IPS-18a (cell line): ENCODE results near the gene NARF.
"Not testable (repeated sequence)": the region's sequence is repeated elsewhere in the genome, so short reads cannot be mapped to it uniquely, and the experiment has no call there.

ENCODE experiments used
- H3K27ac ChIP-seq: one replicate; pipeline ENCODE4 v1.5.1; 2013; ENCODE audit warnings: low read length
- H3K27me3 ChIP-seq: one replicate; pipeline ENCODE4 v1.6.1; 2013; ENCODE audit warnings: mild to moderate bottlenecking, low read length; ENCODE audit not compliant: control insufficient read depth, insufficient read depth
- H3K36me3 ChIP-seq: one replicate; pipeline ENCODE4 v1.6.1; 2013; ENCODE audit warnings: low read depth, low read length; ENCODE audit not compliant: control insufficient read depth
- H3K4me1 ChIP-seq: one replicate; pipeline ENCODE4 v1.6.1; 2013; ENCODE audit warnings: low read depth, low read length; ENCODE audit not compliant: control insufficient read depth
- H3K4me3 ChIP-seq: one replicate; pipeline ENCODE4 v1.5.1; 2013; ENCODE audit warnings: low read length
- H3K9ac ChIP-seq: one replicate; pipeline ENCODE4 v1.6.1; 2013; ENCODE audit warnings: mild to moderate bottlenecking, low read length, moderate library complexity
- H3K9me3 ChIP-seq: one replicate; pipeline ENCODE4 v1.6.1; 2013; ENCODE audit warnings: low read depth, low read length; ENCODE audit not compliant: control insufficient read depth

NARF gene

DNA sequence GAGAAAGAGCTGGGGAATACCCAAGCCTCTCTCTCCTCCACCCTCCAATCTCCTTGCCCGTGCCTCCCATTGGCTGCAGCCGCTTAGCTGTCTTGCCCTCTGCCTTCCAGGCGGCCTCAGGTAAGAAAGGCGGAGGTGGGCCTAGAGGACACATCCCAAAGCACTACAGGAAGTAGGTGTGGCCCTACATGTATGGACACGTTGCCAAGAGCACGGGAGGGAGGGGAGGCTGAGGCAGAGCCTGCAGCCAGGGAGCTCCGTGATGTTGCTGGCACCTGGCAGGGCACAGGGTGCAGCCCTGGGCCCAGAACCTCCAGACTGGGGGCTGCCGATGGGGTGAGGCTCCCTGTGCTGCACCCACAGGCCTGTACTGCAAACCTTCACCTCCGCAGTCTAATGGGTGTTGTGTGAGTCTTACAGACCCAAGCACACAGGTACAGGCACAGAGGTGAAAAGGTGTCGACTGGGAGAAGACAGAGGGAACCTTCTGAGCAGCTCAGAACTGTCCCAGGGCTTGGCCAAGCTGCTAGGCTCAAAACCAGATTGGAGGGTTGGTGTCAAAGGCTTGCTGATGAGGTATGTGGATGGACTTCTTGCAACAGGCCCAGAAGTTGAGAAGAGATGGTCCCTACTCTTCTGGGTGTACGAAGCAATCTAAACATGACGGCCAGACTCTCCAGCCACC, 37.4 kb downstream of the NARF start:
- no peaks in the 10 kb centered on the region for H3K9me3 ChIP-seq
- no peak overlapping the region for H3K4me3 ChIP-seq
- H3K4me1 ChIP-seq = no peaks in the 10 kb centered on the region
- no peak overlapping the region for H3K27ac ChIP-seq
- H3K27me3 ChIP-seq = peaks cover 35% of the 10 kb centered on the region
- H3K36me3 ChIP-seq = no peaks in the 10 kb centered on the region
- H3K9ac ChIP-seq = no peak overlapping the region

DNA sequence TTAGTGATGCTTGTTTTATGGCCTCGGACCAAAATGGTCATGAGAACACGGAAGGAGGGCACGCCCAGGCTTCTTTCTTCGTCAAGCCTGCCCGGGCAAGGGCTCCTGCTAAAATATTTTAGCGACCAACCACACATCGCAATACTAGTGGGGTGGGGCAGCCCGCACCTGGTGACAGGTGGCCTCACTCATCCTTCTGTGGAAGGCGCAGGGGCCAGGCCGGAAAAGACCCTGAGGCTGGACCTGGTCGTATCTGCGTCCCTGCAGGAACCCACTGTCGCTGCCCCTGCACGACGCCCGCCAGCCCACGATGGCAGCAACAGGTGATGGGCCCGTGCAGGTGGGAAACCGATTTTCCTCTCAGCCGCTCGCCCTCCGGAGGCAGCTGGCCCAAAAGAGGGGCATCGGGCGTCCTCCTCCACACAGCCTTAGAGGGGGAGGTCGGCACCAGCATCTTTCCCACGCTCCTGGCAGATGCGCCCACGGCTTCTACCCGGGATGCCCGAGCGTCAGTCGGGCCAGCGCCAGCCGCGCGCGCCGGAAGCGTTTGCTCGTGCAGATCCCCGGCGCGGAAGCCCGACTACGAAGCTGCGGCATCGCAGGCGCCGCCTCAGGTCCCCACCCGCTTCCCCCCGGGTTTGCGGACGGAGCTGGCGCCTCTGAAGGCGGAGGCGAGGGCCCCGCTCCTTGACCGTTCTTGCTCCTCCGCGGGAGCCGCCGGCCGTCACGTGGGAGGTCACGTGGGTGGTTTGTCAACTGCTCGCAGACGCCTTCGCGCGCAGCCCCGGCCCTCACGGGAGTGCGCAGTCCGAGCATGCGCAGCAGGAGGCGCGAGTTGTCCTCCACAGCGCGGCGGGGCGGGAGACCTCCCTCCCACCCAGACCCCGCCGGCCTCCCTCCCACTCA, 38.2 kb downstream of the NARF start:
- H3K36me3 ChIP-seq = no peaks in the 10 kb centered on the region
- no peak overlapping the region for H3K27ac ChIP-seq
- peaks cover 35% of the 10 kb centered on the region for H3K27me3 ChIP-seq
- H3K4me1 ChIP-seq = no peaks in the 10 kb centered on the region
- no peaks in the 10 kb centered on the region for H3K9me3 ChIP-seq
- H3K4me3 ChIP-seq = peak overlapping the region; percentile 54
- no peak overlapping the region for H3K9ac ChIP-seq

DNA sequence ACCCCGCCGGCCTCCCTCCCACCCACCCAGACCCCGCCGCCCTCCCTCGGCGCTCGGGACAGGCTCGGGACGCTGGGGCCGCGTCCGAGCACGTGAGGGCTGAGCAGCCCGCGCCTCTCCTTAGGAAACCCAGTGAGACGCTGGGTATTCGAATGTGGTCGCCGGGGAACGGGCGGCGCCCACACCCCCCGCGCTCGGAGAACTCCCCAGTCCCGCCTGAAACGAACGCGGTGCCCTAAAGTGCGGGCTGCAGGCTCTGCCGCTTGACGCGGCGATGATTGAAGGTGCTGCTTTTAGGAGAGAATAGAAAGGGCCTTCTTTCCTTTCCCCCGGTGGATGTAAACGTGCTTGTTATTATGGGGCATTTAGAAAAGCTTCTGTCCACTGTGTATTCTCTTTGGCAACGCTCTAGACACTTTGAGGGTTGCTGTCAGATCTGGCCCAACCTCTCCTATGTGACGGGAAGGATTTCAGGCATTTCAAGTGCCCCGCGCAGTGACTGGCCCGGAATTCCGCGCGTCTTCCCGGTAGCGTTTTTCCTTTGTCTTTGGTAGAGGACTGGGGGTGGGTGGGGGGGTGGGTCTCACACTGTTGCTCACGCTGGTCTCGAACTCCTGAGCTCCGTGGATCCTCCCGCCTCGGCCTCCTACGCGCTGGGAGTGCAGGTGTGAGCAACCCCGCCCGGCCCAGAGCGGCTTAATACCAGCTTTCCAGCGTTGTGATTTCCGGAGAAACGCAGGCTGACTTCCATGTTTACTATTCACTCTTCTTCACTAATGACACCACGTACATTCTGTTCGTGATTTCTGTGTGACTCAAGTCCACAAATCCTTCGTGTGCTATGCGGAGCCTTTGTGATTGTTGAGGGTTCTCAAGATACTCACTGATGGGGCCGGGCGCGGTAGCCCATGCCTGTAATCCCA, 39.2 kb downstream of the NARF start:
- no peaks in the 10 kb centered on the region for H3K9me3 ChIP-seq
- peaks cover 35% of the 10 kb centered on the region for H3K27me3 ChIP-seq
- H3K36me3 ChIP-seq = no peaks in the 10 kb centered on the region
- no peak overlapping the region for H3K9ac ChIP-seq
- no peak overlapping the region for H3K27ac ChIP-seq
- no peaks in the 10 kb centered on the region for H3K4me1 ChIP-seq
- peak overlapping the region; percentile 53 for H3K4me3 ChIP-seq

DNA sequence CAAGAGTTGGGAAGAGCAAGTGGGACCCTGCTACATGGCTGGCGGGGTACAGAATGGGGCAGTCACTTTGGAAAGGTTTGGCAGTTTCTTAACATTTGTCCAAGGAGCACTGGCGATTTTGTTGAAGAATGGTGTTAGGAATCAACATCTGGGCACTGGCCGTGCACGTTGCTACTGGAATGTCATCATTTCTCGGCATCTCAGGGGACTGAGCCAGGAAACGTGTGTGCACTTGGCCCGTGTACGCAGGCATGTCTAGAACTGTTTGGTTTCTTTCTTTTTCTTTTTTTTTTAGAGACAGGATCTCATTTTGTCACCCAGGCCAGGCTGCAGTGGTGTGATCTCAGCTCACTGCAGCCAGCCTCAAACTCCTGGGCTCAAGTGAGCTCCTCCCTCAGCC, 43.7 kb downstream of the NARF start:
- Histone ChIP-seq H3K27ac (no peak overlapping the region), H3K9ac (no peak overlapping the region), H3K36me3 (no peaks in the 10 kb centered on the region), H3K27me3 (peaks cover 20% of the 10 kb centered on the region), H3K4me3 (no peak overlapping the region), H3K9me3 (no peaks in the 10 kb centered on the region), H3K4me1 (no peaks in the 10 kb centered on the region)

DNA sequence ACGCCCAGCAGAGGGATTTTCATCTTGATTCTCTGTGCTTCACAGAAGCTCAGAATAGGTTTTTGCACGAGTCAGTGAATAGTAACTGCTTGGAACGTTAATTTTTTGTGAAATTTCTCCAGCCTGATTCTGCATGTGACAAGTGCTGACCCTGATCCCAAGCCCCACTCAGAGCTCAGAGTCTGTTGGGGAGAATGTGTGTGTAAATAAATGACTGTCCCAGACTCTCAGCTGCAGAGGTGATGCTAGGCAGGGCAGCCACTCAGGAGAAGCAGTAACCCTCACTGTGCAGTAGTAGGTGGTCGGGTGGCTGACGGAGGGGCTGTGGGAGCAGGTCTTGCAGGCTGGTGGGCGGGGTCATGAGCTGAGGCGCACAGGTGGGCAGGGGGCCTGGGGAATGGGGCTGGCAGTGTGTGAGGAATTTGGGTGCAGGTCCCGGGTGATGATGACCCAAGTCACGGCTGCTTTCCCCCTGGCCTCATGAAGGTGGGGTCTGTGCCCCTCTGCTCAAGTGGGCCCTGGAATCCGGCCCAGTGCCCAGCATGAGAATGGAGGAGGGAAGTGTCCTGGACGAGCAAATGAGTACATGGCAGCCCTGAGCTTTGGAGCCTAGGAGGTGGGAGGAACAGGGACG, 44.7 kb downstream of the NARF start:
- Histone ChIP-seq H3K9me3 (no peaks in the 10 kb centered on the region), H3K27ac (no peak overlapping the region), H3K36me3 (no peaks in the 10 kb centered on the region), H3K9ac (no peak overlapping the region), H3K4me3 (no peak overlapping the region), H3K4me1 (no peaks in the 10 kb centered on the region), H3K27me3 (peaks cover 11% of the 10 kb centered on the region)

DNA sequence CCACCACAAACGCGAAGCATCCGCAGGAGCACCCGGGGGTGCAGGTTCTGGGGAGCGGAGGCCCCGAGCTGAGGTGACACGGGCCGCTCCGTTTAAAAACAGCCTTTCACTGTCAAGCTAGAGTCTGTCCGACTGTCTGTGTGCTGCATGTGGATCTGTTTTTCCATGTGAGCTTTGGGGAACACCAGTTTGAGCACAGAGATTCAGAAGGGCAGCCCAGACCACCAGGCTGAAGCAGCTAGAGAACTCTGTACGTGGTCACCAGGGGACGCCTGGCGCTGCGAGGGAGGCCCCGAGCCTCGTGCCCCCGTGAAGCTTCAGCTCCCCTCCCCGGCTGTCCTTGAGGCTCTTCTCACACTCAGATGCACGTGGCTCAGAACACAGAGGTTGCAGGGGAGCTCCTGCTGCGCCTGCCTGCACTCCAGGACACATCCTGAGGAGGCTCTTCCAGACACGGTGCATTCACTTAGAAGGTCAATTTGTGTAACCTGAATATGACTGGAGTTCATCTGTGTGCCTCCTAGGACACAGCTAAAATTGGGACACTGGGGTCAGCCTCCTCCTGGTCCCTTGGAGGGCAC, 45.3 kb downstream of the NARF start:
- Histone ChIP-seq H3K27ac (no peak overlapping the region), H3K27me3 (peaks cover 5% of the 10 kb centered on the region), H3K9ac (no peak overlapping the region), H3K9me3 (no peaks in the 10 kb centered on the region), H3K36me3 (no peaks in the 10 kb centered on the region), H3K4me3 (no peak overlapping the region), H3K4me1 (no peaks in the 10 kb centered on the region)

DNA sequence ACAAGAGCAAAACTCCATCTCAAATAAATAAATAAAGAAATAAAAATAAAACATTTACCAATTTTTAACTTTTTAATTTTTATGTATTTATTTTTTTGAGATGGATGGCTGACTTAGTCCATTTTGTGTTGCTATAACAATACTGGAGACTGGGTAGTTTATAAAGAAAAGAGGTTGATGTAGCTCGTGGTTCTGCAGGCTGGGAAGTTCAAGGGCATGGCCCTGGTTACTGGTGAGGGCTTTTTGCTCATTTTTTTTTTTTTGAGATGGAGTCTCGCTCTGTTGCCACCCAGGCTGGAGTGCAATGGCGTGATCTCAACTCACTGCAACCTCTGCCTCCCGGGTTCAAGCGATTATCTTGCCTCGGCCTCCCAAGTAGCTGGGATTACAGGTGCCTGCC, 46.8 kb downstream of the NARF start:
- H3K27ac ChIP-seq = no peak overlapping the region
- H3K9me3 ChIP-seq = no peaks in the 10 kb centered on the region
- no peak overlapping the region for H3K4me3 ChIP-seq
- H3K9ac ChIP-seq = no peak overlapping the region
- H3K27me3 ChIP-seq = no peaks in the 10 kb centered on the region
- H3K36me3 ChIP-seq = no peaks in the 10 kb centered on the region
- no peaks in the 10 kb centered on the region for H3K4me1 ChIP-seq

DNA sequence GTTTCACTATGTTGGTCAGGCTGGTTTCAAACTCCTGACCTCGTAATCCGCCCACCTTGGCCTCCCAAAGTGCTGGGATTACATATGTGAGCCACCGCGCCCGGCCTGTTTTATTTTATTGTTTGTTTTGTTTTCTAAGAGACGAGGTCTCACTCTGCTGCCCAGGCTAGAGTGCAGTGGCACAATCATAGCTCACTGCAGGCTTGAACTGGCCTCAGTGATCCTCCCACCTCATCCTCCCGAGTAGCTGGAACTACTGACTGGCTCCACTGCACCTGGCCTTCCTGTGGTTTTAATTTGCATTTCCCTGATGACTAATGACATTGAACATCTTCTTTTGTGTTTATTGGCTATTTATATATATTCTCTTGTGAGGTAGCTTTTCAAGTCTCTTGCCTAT, 47.9 kb downstream of the NARF start:
- not testable (repeated sequence) for H3K27me3 ChIP-seq, H3K9ac ChIP-seq, H3K9me3 ChIP-seq, H3K4me1 ChIP-seq, H3K27ac ChIP-seq, H3K4me3 ChIP-seq, H3K36me3 ChIP-seq

DNA sequence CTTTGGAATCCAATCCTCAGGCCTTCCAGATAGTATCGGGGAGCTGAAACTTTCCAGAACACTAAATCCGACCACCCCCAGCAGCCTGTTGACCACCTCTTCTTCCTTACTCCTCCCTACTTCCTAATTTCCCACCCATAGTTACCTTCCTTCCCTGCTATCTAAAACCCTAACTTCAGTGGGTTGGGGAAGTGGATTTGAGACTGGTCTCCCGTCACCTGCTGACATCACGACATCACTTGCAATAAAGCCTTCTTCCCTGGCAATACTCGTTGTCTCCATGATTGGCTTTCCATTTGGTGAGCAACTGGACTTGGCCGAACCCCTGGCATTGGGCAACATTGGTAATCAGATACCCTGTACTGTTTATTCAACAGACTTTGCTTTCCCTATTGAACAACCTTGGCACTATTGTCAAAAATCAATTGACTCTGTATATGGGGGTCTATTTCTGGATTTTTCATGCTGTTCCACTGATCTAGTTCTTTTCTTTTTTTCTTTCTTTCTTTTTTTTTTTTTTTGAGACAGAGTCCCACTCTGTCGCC, 49.2 kb downstream of the NARF start:
- no peak overlapping the region for H3K27ac ChIP-seq
- H3K27me3 ChIP-seq = no peaks in the 10 kb centered on the region
- no peaks in the 10 kb centered on the region for H3K9me3 ChIP-seq
- H3K36me3 ChIP-seq = no peaks in the 10 kb centered on the region
- no peaks in the 10 kb centered on the region for H3K4me1 ChIP-seq
- H3K9ac ChIP-seq = no peak overlapping the region
- H3K4me3 ChIP-seq = no peak overlapping the region

DNA sequence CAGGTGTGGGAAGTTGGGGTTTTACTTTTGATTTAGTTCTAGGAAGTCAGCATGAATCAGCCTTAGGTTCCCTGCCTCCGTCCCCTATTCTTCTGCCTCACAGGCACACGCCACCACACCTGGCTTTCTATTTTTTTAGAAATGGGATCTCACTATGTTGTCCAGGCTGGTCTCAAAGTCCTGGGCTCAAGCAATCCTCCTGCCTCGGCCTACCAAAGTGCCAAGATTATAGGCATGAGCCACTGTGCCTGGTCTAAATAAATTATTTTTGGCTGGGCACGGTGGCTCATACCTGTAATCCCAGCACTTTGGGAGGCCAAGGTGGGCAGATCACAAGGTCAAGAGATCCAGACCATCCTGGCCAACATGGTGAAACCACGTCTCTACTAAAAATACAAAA, 53.1 kb downstream of the NARF start:
- H3K4me1 ChIP-seq, H3K27ac ChIP-seq, H3K9ac ChIP-seq, H3K9me3 ChIP-seq, H3K36me3 ChIP-seq, H3K27me3 ChIP-seq, H3K4me3 ChIP-seq: not testable (repeated sequence)
